Liver (tissue), 9 donors: ENCODE measurements around the gene RAD51AP2. TPM values are rescaled to one million over a fixed set of nuclear protein-coding genes. Genes with fewer than 3 reads are reported as not detected.
A peak's percentile ranks its signal among the peaks of the same experiment; 100 is the strongest.

Experiments
- DNase-seq: peaks from one replicate; pipeline ENCODE4 v3.0.0-alpha.2; 2017; ENCODE audit warnings: low spot score
- H3K27ac ChIP-seq, 2 donors: one replicate each; pipeline ENCODE4 v1.7.0; 2013; ENCODE audit warnings: inconsistent platforms in 2 of 2, low read length in 2 of 2, control low read depth in 1 of 2, low read depth in 1 of 2, mild to moderate bottlenecking in 1 of 2
- H3K27me3 ChIP-seq, 4 donors: one replicate each; pipeline versions ENCODE4 v1.6.1 to v1.7.0; 2013; ENCODE audit warnings: low read length in 3 of 4, inconsistent platforms in 1 of 4, mild to moderate bottlenecking in 1 of 4, moderate library complexity in 1 of 4; ENCODE audit not compliant: control insufficient read depth in 4 of 4, insufficient read depth in 4 of 4
- H3K36me3 ChIP-seq, 4 donors: one replicate each; pipeline versions ENCODE4 v1.6.1 to v1.7.0; 2013; ENCODE audit warnings: low read length in 3 of 4, mild to moderate bottlenecking in 3 of 4, low read depth in 1 of 4, moderate library complexity in 1 of 4; ENCODE audit not compliant: control insufficient read depth in 4 of 4, insufficient read depth in 3 of 4
- H3K4me1 ChIP-seq, 4 donors: one replicate each; pipeline versions ENCODE4 v1.6.1 to v1.7.0; 2013; ENCODE audit warnings: low read length in 3 of 4, mild to moderate bottlenecking in 3 of 4, moderate library complexity in 1 of 4; ENCODE audit not compliant: control insufficient read depth in 4 of 4, insufficient read depth in 4 of 4
- H3K4me3 ChIP-seq, 3 donors: one replicate each; pipeline versions ENCODE4 v1.6.1 to v1.7.0; 2013; ENCODE audit warnings: low read length in 3 of 3, control low read depth in 1 of 3, low read depth in 1 of 3, mild to moderate bottlenecking in 1 of 3
- H3K9ac ChIP-seq, 2 donors: one replicate each; pipeline ENCODE4 v1.7.0; 2013; ENCODE audit warnings: low read length in 2 of 2, mild to moderate bottlenecking in 2 of 2, moderate library complexity in 2 of 2, control low read depth in 1 of 2, low read depth in 1 of 2
- H3K9me3 ChIP-seq, 4 donors: one replicate each; pipeline versions ENCODE4 v1.6.1 to v1.7.0; 2013; ENCODE audit warnings: low read length in 3 of 4; ENCODE audit not compliant: control insufficient read depth in 4 of 4
- EGR1 ChIP-seq, 2 donors: IDR thresholded peaks; 2 replicates each; pipeline ENCODE4 v1.6.1; 2016 to 2018; ENCODE audit warnings: antibody characterized with exemption in 2 of 2, low read depth in 2 of 2
- FOXA1 ChIP-seq: IDR thresholded peaks from 2 replicates; pipeline ENCODE4 v1.6.1; 2016; ENCODE audit warnings: antibody characterized with exemption
- FOXA2 ChIP-seq: IDR thresholded peaks from 2 replicates; pipeline ENCODE4 v1.6.1; 2016; ENCODE audit warnings: antibody characterized with exemption
- GABPA ChIP-seq, 2 donors: IDR thresholded peaks in 1 of 2; conservative IDR thresholded peaks in 1 of 2; 2 replicates each; pipeline ENCODE4 v1.6.1; 2016; ENCODE audit warnings: antibody characterized with exemption in 2 of 2, mild to moderate bottlenecking in 1 of 2, moderate library complexity in 1 of 2
- HNF4A ChIP-seq, 2 donors: conservative IDR thresholded peaks; 2 replicates each; pipeline ENCODE4 v1.6.1; 2016; ENCODE audit warnings: antibody characterized with exemption in 2 of 2, mild to moderate bottlenecking in 2 of 2
- HNF4G ChIP-seq: IDR thresholded peaks from 2 replicates; pipeline ENCODE4 v1.6.1; 2016; ENCODE audit warnings: antibody characterized with exemption
- JUND ChIP-seq, 2 donors: IDR thresholded peaks; 2 replicates each; pipeline ENCODE4 v1.6.1; 2016; ENCODE audit warnings: antibody characterized with exemption in 2 of 2
- NR2F2 ChIP-seq: IDR thresholded peaks from 2 replicates; pipeline ENCODE4 v1.6.1; 2016; ENCODE audit warnings: antibody characterized with exemption
- RAD21 ChIP-seq, 2 donors: IDR thresholded peaks; 2 replicates each; pipeline ENCODE4 v1.6.1; 2016; ENCODE audit warnings: antibody characterized with exemption in 2 of 2, mild to moderate bottlenecking in 2 of 2
- RXRA ChIP-seq, 2 donors: IDR thresholded peaks; 2 replicates each; pipeline ENCODE4 v1.6.1; 2017 to 2018; ENCODE audit warnings: antibody characterized with exemption in 2 of 2, mild to moderate bottlenecking in 1 of 2
- SP1 ChIP-seq: IDR thresholded peaks from 2 replicates; pipeline ENCODE4 v1.6.1; 2018; ENCODE audit warnings: antibody characterized with exemption, mild to moderate bottlenecking
- TAF1 ChIP-seq: conservative IDR thresholded peaks from 2 replicates; pipeline ENCODE4 v1.6.1; 2016; ENCODE audit warnings: antibody characterized with exemption, mild to moderate bottlenecking
- YY1 ChIP-seq: IDR thresholded peaks from 2 replicates; pipeline ENCODE4 v1.6.1; 2016; ENCODE audit warnings: antibody characterized with exemption, mild to moderate bottlenecking
- WGBS: extraction: QIAGEN DNeasy Blood & Tissue Kit; methylation state at CpG from one replicate; pipeline ENCODE4 v1.1.7; 2013; 5-methylcytosine and 5-hydroxymethylcytosine counted together
- polyA plus RNA-seq, 2 donors: library from polyadenylated mRNA; stranded (reverse) in 1 of 2; unstranded in 1 of 2; fragments of 200-250 nt in 1 of 2; fragments of >200 nt in 1 of 2; fragmentation: Nextera tagmentation in 1 of 2; extraction: Ambion mirVana in 1 of 2; gene quantifications; one replicate each; pipeline versions ENCODE4 v1.2.1 to v1.2.3, GENCODE V29; 2013 to 2015
- total RNA-seq, 2 donors: library from RNA; depleted of rRNA; stranded (reverse); fragments of >200 nt; gene quantifications; one replicate each; pipeline ENCODE4 v1.2.3, GENCODE V29; 2014
- TF ChIP-seq, protein P1 (sequence below): IDR thresholded peaks from 2 replicates; pipeline ENCODE4 v1.6.1; 2016; ENCODE audit warnings: antibody characterized with exemption
- TF ChIP-seq, protein P2 (sequence below): IDR thresholded peaks from 2 replicates; pipeline ENCODE4 v1.6.1; 2016; ENCODE audit warnings: antibody characterized with exemption
- TF ChIP-seq, protein P3 (sequence below): IDR thresholded peaks from 2 replicates; pipeline ENCODE4 v1.6.1; 2016; ENCODE audit warnings: antibody characterized with exemption, mild to moderate bottlenecking
- TF ChIP-seq, protein P4 (sequence below): fragments of 150-350 bp; IDR thresholded peaks from 2 replicates; pipeline ENCODE4 v1.5.1; 2017; ENCODE audit warnings: improper control_type of control experiment, low read depth, low read length; ENCODE audit not compliant: missing input control
- TF ChIP-seq, protein P5 (sequence below): IDR thresholded peaks from 2 replicates; pipeline ENCODE4 v1.6.1; 2016; ENCODE audit warnings: antibody characterized with exemption
- donor health status: healthy.
- donor health status: healthy.
- donor health status: healthy.
- donor health status: healthy.
- donor health status: healthy.

The RAD51AP2 gene
- total and polyA plus RNA-seq, 4 donors: 0.02 to 0.25 (median 0.11) TPM

- Histone ChIP-seq H3K4me1 (peaks cover 0 to 49% (median 23%) of the 10 kb centered on the region in 4 donors), H3K9ac (peak within 1 kb of the TSS; percentile 49 to 87), H3K36me3 (no peaks in the 10 kb centered on the region), H3K27ac (peak within 1 kb of the TSS; percentile 92 to 95), H3K27me3 (no peaks in the 10 kb centered on the region), H3K4me3 (peak within 1 kb of the TSS; percentile 65 to 92 (median 69)), H3K9me3 (no peaks in the 10 kb centered on the region)
- peak; percentile 81 for DNase-seq
- TF ChIP-seq YY1 (peak; percentile 73), JUND (IDR thresholded peaks at IDR 0.05) (no peak), SP1 (peak; percentile 42), FOXA1 (no peak), NR2F2 (no peak), TAF1 (no peak), HNF4A (conservative IDR thresholded peaks at IDR 0.05) (peak; percentile 35 to 45), GABPA (IDR thresholded peaks at IDR 0.05 in 1 of 2, conservative IDR thresholded peaks at IDR 0.05 in 1 of 2) (peak in 1 of 2 donors; percentile 61), HNF4G (no peak), FOXA2 (no peak), RXRA (IDR thresholded peaks at IDR 0.05) (peak in 1 of 2 donors; percentile 42), RAD21 (IDR thresholded peaks at IDR 0.05) (peak; percentile 26 to 44), EGR1 (IDR thresholded peaks at IDR 0.05; ENCODE audit: low read depth in 2 of 2) (peak in 1 of 2 donors; percentile 50)
- TF ChIP-seq, protein P1, sequence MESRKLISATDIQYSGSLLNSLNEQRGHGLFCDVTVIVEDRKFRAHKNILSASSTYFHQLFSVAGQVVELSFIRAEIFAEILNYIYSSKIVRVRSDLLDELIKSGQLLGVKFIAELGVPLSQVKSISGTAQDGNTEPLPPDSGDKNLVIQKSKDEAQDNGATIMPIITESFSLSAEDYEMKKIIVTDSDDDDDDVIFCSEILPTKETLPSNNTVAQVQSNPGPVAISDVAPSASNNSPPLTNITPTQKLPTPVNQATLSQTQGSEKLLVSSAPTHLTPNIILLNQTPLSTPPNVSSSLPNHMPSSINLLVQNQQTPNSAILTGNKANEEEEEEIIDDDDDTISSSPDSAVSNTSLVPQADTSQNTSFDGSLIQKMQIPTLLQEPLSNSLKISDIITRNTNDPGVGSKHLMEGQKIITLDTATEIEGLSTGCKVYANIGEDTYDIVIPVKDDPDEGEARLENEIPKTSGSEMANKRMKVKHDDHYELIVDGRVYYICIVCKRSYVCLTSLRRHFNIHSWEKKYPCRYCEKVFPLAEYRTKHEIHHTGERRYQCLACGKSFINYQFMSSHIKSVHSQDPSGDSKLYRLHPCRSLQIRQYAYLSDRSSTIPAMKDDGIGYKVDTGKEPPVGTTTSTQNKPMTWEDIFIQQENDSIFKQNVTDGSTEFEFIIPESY: peak; percentile 41
- TF ChIP-seq, protein P2, sequence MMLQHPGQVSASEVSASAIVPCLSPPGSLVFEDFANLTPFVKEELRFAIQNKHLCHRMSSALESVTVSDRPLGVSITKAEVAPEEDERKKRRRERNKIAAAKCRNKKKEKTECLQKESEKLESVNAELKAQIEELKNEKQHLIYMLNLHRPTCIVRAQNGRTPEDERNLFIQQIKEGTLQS: no peak
- TF ChIP-seq, protein P3, sequence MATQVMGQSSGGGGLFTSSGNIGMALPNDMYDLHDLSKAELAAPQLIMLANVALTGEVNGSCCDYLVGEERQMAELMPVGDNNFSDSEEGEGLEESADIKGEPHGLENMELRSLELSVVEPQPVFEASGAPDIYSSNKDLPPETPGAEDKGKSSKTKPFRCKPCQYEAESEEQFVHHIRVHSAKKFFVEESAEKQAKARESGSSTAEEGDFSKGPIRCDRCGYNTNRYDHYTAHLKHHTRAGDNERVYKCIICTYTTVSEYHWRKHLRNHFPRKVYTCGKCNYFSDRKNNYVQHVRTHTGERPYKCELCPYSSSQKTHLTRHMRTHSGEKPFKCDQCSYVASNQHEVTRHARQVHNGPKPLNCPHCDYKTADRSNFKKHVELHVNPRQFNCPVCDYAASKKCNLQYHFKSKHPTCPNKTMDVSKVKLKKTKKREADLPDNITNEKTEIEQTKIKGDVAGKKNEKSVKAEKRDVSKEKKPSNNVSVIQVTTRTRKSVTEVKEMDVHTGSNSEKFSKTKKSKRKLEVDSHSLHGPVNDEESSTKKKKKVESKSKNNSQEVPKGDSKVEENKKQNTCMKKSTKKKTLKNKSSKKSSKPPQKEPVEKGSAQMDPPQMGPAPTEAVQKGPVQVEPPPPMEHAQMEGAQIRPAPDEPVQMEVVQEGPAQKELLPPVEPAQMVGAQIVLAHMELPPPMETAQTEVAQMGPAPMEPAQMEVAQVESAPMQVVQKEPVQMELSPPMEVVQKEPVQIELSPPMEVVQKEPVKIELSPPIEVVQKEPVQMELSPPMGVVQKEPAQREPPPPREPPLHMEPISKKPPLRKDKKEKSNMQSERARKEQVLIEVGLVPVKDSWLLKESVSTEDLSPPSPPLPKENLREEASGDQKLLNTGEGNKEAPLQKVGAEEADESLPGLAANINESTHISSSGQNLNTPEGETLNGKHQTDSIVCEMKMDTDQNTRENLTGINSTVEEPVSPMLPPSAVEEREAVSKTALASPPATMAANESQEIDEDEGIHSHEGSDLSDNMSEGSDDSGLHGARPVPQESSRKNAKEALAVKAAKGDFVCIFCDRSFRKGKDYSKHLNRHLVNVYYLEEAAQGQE: peak; percentile 45
- TF ChIP-seq, protein P4, sequence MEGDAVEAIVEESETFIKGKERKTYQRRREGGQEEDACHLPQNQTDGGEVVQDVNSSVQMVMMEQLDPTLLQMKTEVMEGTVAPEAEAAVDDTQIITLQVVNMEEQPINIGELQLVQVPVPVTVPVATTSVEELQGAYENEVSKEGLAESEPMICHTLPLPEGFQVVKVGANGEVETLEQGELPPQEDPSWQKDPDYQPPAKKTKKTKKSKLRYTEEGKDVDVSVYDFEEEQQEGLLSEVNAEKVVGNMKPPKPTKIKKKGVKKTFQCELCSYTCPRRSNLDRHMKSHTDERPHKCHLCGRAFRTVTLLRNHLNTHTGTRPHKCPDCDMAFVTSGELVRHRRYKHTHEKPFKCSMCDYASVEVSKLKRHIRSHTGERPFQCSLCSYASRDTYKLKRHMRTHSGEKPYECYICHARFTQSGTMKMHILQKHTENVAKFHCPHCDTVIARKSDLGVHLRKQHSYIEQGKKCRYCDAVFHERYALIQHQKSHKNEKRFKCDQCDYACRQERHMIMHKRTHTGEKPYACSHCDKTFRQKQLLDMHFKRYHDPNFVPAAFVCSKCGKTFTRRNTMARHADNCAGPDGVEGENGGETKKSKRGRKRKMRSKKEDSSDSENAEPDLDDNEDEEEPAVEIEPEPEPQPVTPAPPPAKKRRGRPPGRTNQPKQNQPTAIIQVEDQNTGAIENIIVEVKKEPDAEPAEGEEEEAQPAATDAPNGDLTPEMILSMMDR: no peak
- TF ChIP-seq, protein P5, sequence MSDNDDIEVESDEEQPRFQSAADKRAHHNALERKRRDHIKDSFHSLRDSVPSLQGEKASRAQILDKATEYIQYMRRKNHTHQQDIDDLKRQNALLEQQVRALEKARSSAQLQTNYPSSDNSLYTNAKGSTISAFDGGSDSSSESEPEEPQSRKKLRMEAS: peak; percentile 60
- under 1% methylated on average over 43 of the region's 43 CpGs for WGBS
Observed at GRCh38 chr2:17540093-17540812, 22.0 kb upstream of the RAD51AP2 start, which contains the start of gene VSNL1. Gene VSNL1, plus strand, starts transcription at chr2:17540696. Its CDS starts 51,379 bp downstream, at chr2:17592075.
